ENCODE data around the gene XYLB.
"Not testable (repeated sequence)": the region's sequence is repeated elsewhere in the genome, so short reads cannot be mapped to it uniquely, and the experiment has no call there.

XYLB gene

GRCh38 chr3:38401246-38401962, 54.8 kb downstream of the XYLB start:
- no peak for ATAC-seq (ENCODE audit: insufficient read depth, low read depth)
- H3K36me3 ChIP-seq (ENCODE audit: insufficient read depth, low read length): peaks cover 64% of the 10 kb centered on the region
- H3K9ac ChIP-seq (ENCODE audit: low read depth, low read length): no peak overlapping the region
- TF ChIP-seq EZH2 (IDR thresholded peaks at IDR 0.05; ENCODE audit: borderline replicate concordance, low read depth, low read length, severe bottlenecking) (no peak), CTCF (IDR thresholded peaks at IDR 0.05; ENCODE audit: borderline replicate concordance, extremely low read depth, low read length, poor library complexity, severe bottlenecking) (no peak)
- H3K4me2 ChIP-seq (ENCODE audit: insufficient read depth, low read length): no peak overlapping the region
- no peaks in the 10 kb centered on the region for H3K27me3 ChIP-seq (ENCODE audit: insufficient read depth, low read length, poor library complexity)
- no peaks in the 10 kb centered on the region for H3K79me2 ChIP-seq (ENCODE audit: insufficient read depth, low read length)
- no peak for DNase-seq
- H3K4me1 ChIP-seq (ENCODE audit: insufficient read depth, low read length): no peaks in the 10 kb centered on the region
- peaks cover 15% of the 10 kb centered on the region for H3K9me3 ChIP-seq (ENCODE audit: insufficient read depth, low read length, severe bottlenecking)
- no peaks in the 10 kb centered on the region for H4K20me1 ChIP-seq (ENCODE audit: insufficient read depth, low read length)
- no peak overlapping the region for H2AFZ ChIP-seq (ENCODE audit: low read depth, low read length)
- H3K27ac ChIP-seq (ENCODE audit: low read length): no peak overlapping the region
- H3K4me3 ChIP-seq (ENCODE audit: low read depth in 1 of 2, low read length in 2 of 2): no peak overlapping the region

GRCh38 chr3:38404286-38404685, 57.7 kb downstream of the XYLB start:
- DNase-seq: no peak

GRCh38 chr3:38411591-38411990, 65.0 kb downstream of the XYLB start:
- Histone ChIP-seq H3K4me2 (ENCODE audit: insufficient read depth, low read length) (no peak overlapping the region), H3K36me3 (ENCODE audit: insufficient read depth, low read length) (no peaks in the 10 kb centered on the region), H3K79me2 (ENCODE audit: insufficient read depth, low read length) (no peaks in the 10 kb centered on the region), H3K27me3 (ENCODE audit: insufficient read depth, low read length, poor library complexity) (no peaks in the 10 kb centered on the region), H3K4me1 (ENCODE audit: insufficient read depth, low read length) (no peaks in the 10 kb centered on the region), H3K4me3 (ENCODE audit: low read depth in 1 of 2, low read length in 2 of 2) (no peak overlapping the region), H2AFZ (ENCODE audit: low read depth, low read length) (no peak overlapping the region), H3K27ac (ENCODE audit: low read length) (no peak overlapping the region), H3K9ac (ENCODE audit: low read depth, low read length) (no peak overlapping the region), H4K20me1 (ENCODE audit: insufficient read depth, low read length) (no peaks in the 10 kb centered on the region), H3K9me3 (ENCODE audit: insufficient read depth, low read length, severe bottlenecking) (no peaks in the 10 kb centered on the region)
- ATAC-seq (ENCODE audit: insufficient read depth, low read depth) (no peak), DNase-seq (no peak)
- TF ChIP-seq CTCF (IDR thresholded peaks at IDR 0.05; ENCODE audit: borderline replicate concordance, extremely low read depth, low read length, poor library complexity, severe bottlenecking) (no peak), EZH2 (IDR thresholded peaks at IDR 0.05; ENCODE audit: borderline replicate concordance, low read depth, low read length, severe bottlenecking) (no peak)

More at GRCh38 chr3:38404286-38404685, 57.7 kb downstream of the XYLB start:
- Histone ChIP-seq H3K4me2 (ENCODE audit: insufficient read depth, low read length) (no peak overlapping the region), H3K27me3 (ENCODE audit: insufficient read depth, low read length, poor library complexity) (no peaks in the 10 kb centered on the region), H3K4me1 (ENCODE audit: insufficient read depth, low read length) (no peaks in the 10 kb centered on the region), H3K79me2 (ENCODE audit: insufficient read depth, low read length) (no peaks in the 10 kb centered on the region), H3K4me3 (ENCODE audit: low read depth in 1 of 2, low read length in 2 of 2) (no peak overlapping the region), H3K9ac (ENCODE audit: low read depth, low read length) (no peak overlapping the region), H3K27ac (ENCODE audit: low read length) (no peak overlapping the region), H2AFZ (ENCODE audit: low read depth, low read length) (no peak overlapping the region), H3K36me3 (ENCODE audit: insufficient read depth, low read length) (peaks cover 51% of the 10 kb centered on the region), H4K20me1 (ENCODE audit: insufficient read depth, low read length) (no peaks in the 10 kb centered on the region), H3K9me3 (ENCODE audit: insufficient read depth, low read length, severe bottlenecking) (peaks cover 15% of the 10 kb centered on the region)
- TF ChIP-seq EZH2 (IDR thresholded peaks at IDR 0.05; ENCODE audit: borderline replicate concordance, low read depth, low read length, severe bottlenecking) (no peak), CTCF (IDR thresholded peaks at IDR 0.05; ENCODE audit: borderline replicate concordance, extremely low read depth, low read length, poor library complexity, severe bottlenecking) (no peak)
- ATAC-seq (ENCODE audit: insufficient read depth, low read depth): no peak

GRCh38 chr3:38420758-38421157, 74.2 kb downstream of the XYLB start:
- H3K27me3 ChIP-seq (ENCODE audit: insufficient read depth, low read length, poor library complexity); H3K79me2 ChIP-seq (ENCODE audit: insufficient read depth, low read length); H4K20me1 ChIP-seq (ENCODE audit: insufficient read depth, low read length); H3K4me2 ChIP-seq (ENCODE audit: insufficient read depth, low read length); H3K9ac ChIP-seq (ENCODE audit: low read depth, low read length); H3K4me1 ChIP-seq (ENCODE audit: insufficient read depth, low read length); H3K4me3 ChIP-seq (ENCODE audit: low read depth in 1 of 2, low read length in 2 of 2); H2AFZ ChIP-seq (ENCODE audit: low read depth, low read length); H3K36me3 ChIP-seq (ENCODE audit: insufficient read depth, low read length); H3K27ac ChIP-seq (ENCODE audit: low read length); DNase-seq; H3K9me3 ChIP-seq (ENCODE audit: insufficient read depth, low read length, severe bottlenecking): not testable (repeated sequence)
- ATAC-seq (ENCODE audit: insufficient read depth, low read depth): peak; percentile 87

Measured in DND-41 (cell line).